Measurements from ENCODE around the gene HDAC4.

HDAC4 gene

GRCh38 chr2:239315308-239315707 lies 85.5 kb downstream of the HDAC4 start:
- Histone ChIP-seq H3K4me1 (ENCODE audit: low read length) (no peaks in the 10 kb centered on the region), H2AFZ (ENCODE audit: low read length) (no peak overlapping the region), H3K27me3 (replicated peaks; ENCODE audit: insufficient read depth, low read length) (no peaks in the 10 kb centered on the region), H3K4me2 (ENCODE audit: low read depth, low read length) (no peak overlapping the region), H3K36me3 (replicated peaks; ENCODE audit: insufficient read depth, low read length) (no peaks in the 10 kb centered on the region), H3K4me3 (ENCODE audit: low read length) (no peak overlapping the region), H3F3A (ENCODE audit: insufficient read depth, low read length) (0 out of 2 replicates have a peak, but pooled peaks cover 2% of the 10 kb centered on the region), H3K9me2 (replicated peaks; ENCODE audit: insufficient read depth, low read length) (no peaks in the 10 kb centered on the region), H3K79me2 (ENCODE audit: low read length) (peaks cover 94% of the 10 kb centered on the region), H4K20me1 (ENCODE audit: insufficient read depth, low read length) (no peaks in the 10 kb centered on the region), H3K9me3 (replicated peaks; ENCODE audit: insufficient read depth, low read length) (no peaks in the 10 kb centered on the region), H3K27ac (ENCODE audit: low read length) (no peak overlapping the region), H3K9ac (ENCODE audit: low read length) (no peak overlapping the region)
- no peak for TF ChIP-seq EZH2phosphoT487 (IDR thresholded peaks at IDR 0.05; ENCODE audit: low read length)
- TF ChIP-seq CTCF (IDR thresholded peaks at IDR 0.05; ENCODE audit: low read length), result no peak
- TF ChIP-seq EZH2 (optimal IDR thresholded peaks at IDR 0.05; ENCODE audit: low read depth, low read length), result no peak
- no peak for DNase-seq

GRCh38 chr2:239313776-239314175 lies 87.0 kb downstream of the HDAC4 start:
- Histone ChIP-seq H3K27me3 (replicated peaks; ENCODE audit: insufficient read depth, low read length) (no peaks in the 10 kb centered on the region), H3K9me3 (replicated peaks; ENCODE audit: insufficient read depth, low read length) (no peaks in the 10 kb centered on the region), H4K20me1 (ENCODE audit: insufficient read depth, low read length) (no peaks in the 10 kb centered on the region)

GRCh38 chr2:239312741-239313667 lies 87.8 kb downstream of the HDAC4 start:
- TF ChIP-seq CTCF (IDR thresholded peaks at IDR 0.05; ENCODE audit: low read length), result no peak
- no peak for TF ChIP-seq EZH2 (optimal IDR thresholded peaks at IDR 0.05; ENCODE audit: low read depth, low read length)
- TF ChIP-seq EZH2phosphoT487 (IDR thresholded peaks at IDR 0.05; ENCODE audit: low read length), result no peak
- peaks cover 98% of the 10 kb centered on the region for H3K79me2 ChIP-seq (ENCODE audit: low read length)

More at GRCh38 chr2:239313776-239314175, 87.0 kb downstream of the HDAC4 start:
- Histone ChIP-seq H3K27ac (ENCODE audit: low read length) (no peak overlapping the region), H3K9ac (ENCODE audit: low read length) (no peak overlapping the region), H3K9me2 (replicated peaks; ENCODE audit: insufficient read depth, low read length) (no peaks in the 10 kb centered on the region), H3F3A (ENCODE audit: insufficient read depth, low read length) (no peaks in the 10 kb centered on the region), H3K4me3 (ENCODE audit: low read length) (no peak overlapping the region), H3K79me2 (ENCODE audit: low read length) (peaks cover 100% of the 10 kb centered on the region), H3K4me1 (ENCODE audit: low read length) (no peaks in the 10 kb centered on the region), H2AFZ (ENCODE audit: low read length) (no peak overlapping the region), H3K36me3 (replicated peaks; ENCODE audit: insufficient read depth, low read length) (no peaks in the 10 kb centered on the region), H3K4me2 (ENCODE audit: low read depth, low read length) (no peak overlapping the region)
- TF ChIP-seq EZH2phosphoT487 (IDR thresholded peaks at IDR 0.05; ENCODE audit: low read length), result no peak
- DNase-seq, result no peak

GRCh38 chr2:239312081-239312511 lies 88.7 kb downstream of the HDAC4 start:
- DNase-seq, result no peak
- Histone ChIP-seq H3K4me3 (ENCODE audit: low read length) (no peak overlapping the region), H3K9ac (ENCODE audit: low read length) (no peak overlapping the region), H3K4me1 (ENCODE audit: low read length) (no peaks in the 10 kb centered on the region), H3K27ac (ENCODE audit: low read length) (no peak overlapping the region), H3K79me2 (ENCODE audit: low read length) (peaks cover 98% of the 10 kb centered on the region), H4K20me1 (ENCODE audit: insufficient read depth, low read length) (no peaks in the 10 kb centered on the region), H3F3A (ENCODE audit: insufficient read depth, low read length) (no peaks in the 10 kb centered on the region), H3K36me3 (replicated peaks; ENCODE audit: insufficient read depth, low read length) (no peaks in the 10 kb centered on the region), H3K4me2 (ENCODE audit: low read depth, low read length) (no peak overlapping the region), H3K27me3 (replicated peaks; ENCODE audit: insufficient read depth, low read length) (no peaks in the 10 kb centered on the region), H3K9me2 (replicated peaks; ENCODE audit: insufficient read depth, low read length) (no peaks in the 10 kb centered on the region), H3K9me3 (replicated peaks; ENCODE audit: insufficient read depth, low read length) (no peaks in the 10 kb centered on the region), H2AFZ (ENCODE audit: low read length) (no peak overlapping the region)
- no peak for TF ChIP-seq EZH2 (optimal IDR thresholded peaks at IDR 0.05; ENCODE audit: low read depth, low read length)
- no peak for TF ChIP-seq EZH2phosphoT487 (IDR thresholded peaks at IDR 0.05; ENCODE audit: low read length)
- TF ChIP-seq CTCF (IDR thresholded peaks at IDR 0.05; ENCODE audit: low read length), result no peak

More at GRCh38 chr2:239312741-239313667, 87.8 kb downstream of the HDAC4 start:
- Histone ChIP-seq H2AFZ (ENCODE audit: low read length) (no peak overlapping the region), H3K4me3 (ENCODE audit: low read length) (no peak overlapping the region), H3K27me3 (replicated peaks; ENCODE audit: insufficient read depth, low read length) (no peaks in the 10 kb centered on the region), H3K4me1 (ENCODE audit: low read length) (no peaks in the 10 kb centered on the region), H4K20me1 (ENCODE audit: insufficient read depth, low read length) (no peaks in the 10 kb centered on the region), H3K9me3 (replicated peaks; ENCODE audit: insufficient read depth, low read length) (no peaks in the 10 kb centered on the region), H3K9me2 (replicated peaks; ENCODE audit: insufficient read depth, low read length) (no peaks in the 10 kb centered on the region), H3F3A (ENCODE audit: insufficient read depth, low read length) (no peaks in the 10 kb centered on the region), H3K4me2 (ENCODE audit: low read depth, low read length) (no peak overlapping the region), H3K9ac (ENCODE audit: low read length) (no peak overlapping the region), H3K36me3 (replicated peaks; ENCODE audit: insufficient read depth, low read length) (no peaks in the 10 kb centered on the region), H3K27ac (ENCODE audit: low read length) (no peak overlapping the region)
- DNase-seq, result no peak
